Measurements from ENCODE around the gene TMEM242.

TMEM242 gene

GRCh38 chr6:157281570-157281969, 41.7 kb downstream of the TMEM242 start:
- Histone ChIP-seq H3K4me3 (replicated peaks; ENCODE audit: low read depth, low read length) (no peak overlapping the region), H3K27me3 (replicated peaks; ENCODE audit: control insufficient read depth, insufficient read depth, low read length) (no peaks in the 10 kb centered on the region; the same call in 1 of the 2 replicates), H3K36me3 (ENCODE audit: control insufficient read depth, insufficient read depth, low read length) (no peaks in the 10 kb centered on the region)
- no peak for DNase-seq (ENCODE audit: extremely low read depth, insufficient read length)
- TF ChIP-seq CTCF (IDR thresholded peaks at IDR 0.05; ENCODE audit: insufficient read depth, low read length, poor library complexity, severe bottlenecking): peak; percentile 21

GRCh38 chr6:157280947-157281346, 42.4 kb downstream of the TMEM242 start:
- no peak for TF ChIP-seq CTCF (IDR thresholded peaks at IDR 0.05; ENCODE audit: insufficient read depth, low read length, poor library complexity, severe bottlenecking)
- no peak overlapping the region for H3K4me3 ChIP-seq (replicated peaks; ENCODE audit: low read depth, low read length)

GRCh38 chr6:157280157-157280556, 43.2 kb downstream of the TMEM242 start:
- no peaks in the 10 kb centered on the region; the same call in none of the 2 replicates for H3K27me3 ChIP-seq (replicated peaks; ENCODE audit: control insufficient read depth, insufficient read depth, low read length)
- H3K36me3 ChIP-seq (ENCODE audit: control insufficient read depth, insufficient read depth, low read length): no peaks in the 10 kb centered on the region
- no peak overlapping the region for H3K4me3 ChIP-seq (replicated peaks; ENCODE audit: low read depth, low read length)
- DNase-seq (ENCODE audit: extremely low read depth, insufficient read length): no peak
- no peak for TF ChIP-seq CTCF (IDR thresholded peaks at IDR 0.05; ENCODE audit: insufficient read depth, low read length, poor library complexity, severe bottlenecking)

More at GRCh38 chr6:157280947-157281346, 42.4 kb downstream of the TMEM242 start:
- no peaks in the 10 kb centered on the region for H3K36me3 ChIP-seq (ENCODE audit: control insufficient read depth, insufficient read depth, low read length)
- DNase-seq (ENCODE audit: extremely low read depth, insufficient read length): no peak
- no peaks in the 10 kb centered on the region; the same call in none of the 2 replicates for H3K27me3 ChIP-seq (replicated peaks; ENCODE audit: control insufficient read depth, insufficient read depth, low read length)

GRCh38 chr6:157278171-157278570, 45.1 kb downstream of the TMEM242 start:
- Histone ChIP-seq H3K36me3 (ENCODE audit: control insufficient read depth, insufficient read depth, low read length) (no peaks in the 10 kb centered on the region), H3K27me3 (replicated peaks; ENCODE audit: control insufficient read depth, insufficient read depth, low read length) (no peaks in the 10 kb centered on the region; the same call in none of the 2 replicates), H3K4me3 (replicated peaks; ENCODE audit: low read depth, low read length) (no peak overlapping the region)
- no peak for TF ChIP-seq CTCF (IDR thresholded peaks at IDR 0.05; ENCODE audit: insufficient read depth, low read length, poor library complexity, severe bottlenecking)
- DNase-seq (ENCODE audit: extremely low read depth, insufficient read length): no peak

GRCh38 chr6:157276731-157277130, 46.6 kb downstream of the TMEM242 start:
- DNase-seq (ENCODE audit: extremely low read depth, insufficient read length): no peak
- TF ChIP-seq CTCF (IDR thresholded peaks at IDR 0.05; ENCODE audit: insufficient read depth, low read length, poor library complexity, severe bottlenecking): no peak
- Histone ChIP-seq H3K36me3 (ENCODE audit: control insufficient read depth, insufficient read depth, low read length) (no peaks in the 10 kb centered on the region), H3K27me3 (replicated peaks; ENCODE audit: control insufficient read depth, insufficient read depth, low read length) (no peaks in the 10 kb centered on the region; the same call in none of the 2 replicates), H3K4me3 (replicated peaks; ENCODE audit: low read depth, low read length) (no peak overlapping the region)

GRCh38 chr6:157276134-157276532, 47.2 kb downstream of the TMEM242 start:
- DNase-seq (ENCODE audit: extremely low read depth, insufficient read length): no peak
- TF ChIP-seq CTCF (IDR thresholded peaks at IDR 0.05; ENCODE audit: insufficient read depth, low read length, poor library complexity, severe bottlenecking): no peak
- H3K4me3 ChIP-seq (replicated peaks; ENCODE audit: low read depth, low read length): no peak overlapping the region
- no peaks in the 10 kb centered on the region for H3K36me3 ChIP-seq (ENCODE audit: control insufficient read depth, insufficient read depth, low read length)
- H3K27me3 ChIP-seq (replicated peaks; ENCODE audit: control insufficient read depth, insufficient read depth, low read length): no peaks in the 10 kb centered on the region; the same call in none of the 2 replicates
